GM18502 (cell line): Measurements from ENCODE around the gene FGF12.

ENCODE experiments used
- ATAC-seq: cut with Tn5 transposase; IDR thresholded peaks from one replicate; pipeline ENCODE4 v1.9.1; 2021; ENCODE audit warnings: mild to moderate bottlenecking; ENCODE audit not compliant: unreplicated experiment, poor library complexity

The FGF12 gene

DNA sequence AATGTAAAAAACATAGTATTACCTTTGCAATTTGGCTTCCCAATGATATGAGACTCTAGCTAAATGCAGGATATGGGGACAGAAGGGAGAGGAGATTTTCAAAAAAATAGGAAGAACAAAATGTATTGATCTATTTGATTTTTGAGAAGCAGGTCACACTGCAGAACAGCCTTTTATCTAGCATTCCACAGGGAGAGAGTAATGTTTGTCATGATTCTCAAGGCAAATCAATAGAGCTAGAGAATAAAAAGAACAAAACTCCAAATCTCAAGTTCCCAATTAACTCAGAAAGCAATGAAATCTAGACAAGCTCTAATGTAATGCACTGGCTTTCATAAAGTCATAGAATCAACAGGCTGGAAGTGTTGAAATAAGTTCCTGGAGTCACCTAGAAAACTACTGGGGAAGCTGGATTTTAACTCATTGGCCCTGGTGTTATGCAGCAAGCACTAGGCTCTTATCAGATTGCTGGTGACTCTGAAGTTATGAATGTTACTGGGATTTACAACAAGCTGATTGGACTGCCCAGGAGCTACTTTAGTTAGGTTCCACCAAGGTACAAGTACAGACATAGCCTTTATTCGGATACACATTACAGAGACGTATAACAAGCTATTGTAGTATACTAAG lies 442.8 kb downstream of the FGF12 start:
- ATAC-seq = no peak

- ATAC-seq = no peak
Measured at GRCh38 chr3:192281207-192281880, 446.0 kb downstream of the FGF12 start.

GRCh38 chr3:192279664-192280063 lies 447.7 kb downstream of the FGF12 start:
- no peak for ATAC-seq

- no peak for ATAC-seq
Measured at GRCh38 chr3:192277477-192277876, 449.9 kb downstream of the FGF12 start.

- ATAC-seq = no peak
Measured at GRCh38 chr3:192275741-192276355, 451.5 kb downstream of the FGF12 start.

GRCh38 chr3:192273697-192274010 lies 453.7 kb downstream of the FGF12 start:
- ATAC-seq = no peak

GRCh38 chr3:192273001-192273696 lies 454.2 kb downstream of the FGF12 start:
- no peak for ATAC-seq

- ATAC-seq = no peak
Measured at GRCh38 chr3:192262001-192262400, 465.3 kb downstream of the FGF12 start.

DNA sequence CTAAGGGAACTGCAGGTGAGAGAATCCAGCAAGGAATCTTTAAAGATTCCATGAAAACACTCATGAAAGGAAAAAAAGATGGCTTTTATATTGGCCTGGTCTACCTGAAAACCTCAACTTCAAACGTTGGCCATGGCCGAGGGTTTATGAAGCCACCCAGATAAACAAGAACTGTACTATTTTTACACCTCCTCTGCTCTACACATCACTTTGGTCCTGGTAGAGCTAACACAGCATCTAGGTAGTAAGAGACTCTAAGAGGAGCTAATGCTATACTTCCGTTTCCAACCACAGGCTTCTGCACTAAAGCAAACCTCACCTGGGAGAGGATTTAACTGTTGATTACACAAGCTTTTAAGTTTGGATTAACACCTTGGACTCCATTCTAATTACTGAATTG lies 466.2 kb downstream of the FGF12 start:
- no peak for ATAC-seq

- no peak for ATAC-seq
Measured at GRCh38 chr3:192260116-192261010, 467.0 kb downstream of the FGF12 start.

DNA sequence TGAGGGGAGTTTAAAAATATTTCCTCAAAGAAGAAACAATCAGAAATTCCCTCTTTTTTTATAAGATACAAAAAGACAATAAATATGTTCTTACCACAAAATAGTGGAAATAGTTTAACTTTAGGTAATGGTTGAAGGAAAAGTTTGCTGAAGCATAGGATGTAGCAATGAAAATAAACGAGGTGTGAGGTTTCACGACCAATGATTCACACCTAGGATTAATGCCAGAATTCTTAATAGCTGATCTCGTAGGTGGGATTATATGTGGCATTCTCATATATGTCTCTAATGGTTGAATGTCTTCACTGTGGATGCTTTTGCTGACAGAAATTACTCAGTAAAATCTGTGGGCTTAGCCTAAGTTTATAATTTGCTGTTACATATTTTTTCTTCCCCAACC lies 467.7 kb downstream of the FGF12 start:
- ATAC-seq = no peak

GRCh38 chr3:192258721-192259120 lies 468.6 kb downstream of the FGF12 start:
- no peak for ATAC-seq

GRCh38 chr3:192255839-192256238 lies 471.5 kb downstream of the FGF12 start:
- ATAC-seq = no peak

DNA sequence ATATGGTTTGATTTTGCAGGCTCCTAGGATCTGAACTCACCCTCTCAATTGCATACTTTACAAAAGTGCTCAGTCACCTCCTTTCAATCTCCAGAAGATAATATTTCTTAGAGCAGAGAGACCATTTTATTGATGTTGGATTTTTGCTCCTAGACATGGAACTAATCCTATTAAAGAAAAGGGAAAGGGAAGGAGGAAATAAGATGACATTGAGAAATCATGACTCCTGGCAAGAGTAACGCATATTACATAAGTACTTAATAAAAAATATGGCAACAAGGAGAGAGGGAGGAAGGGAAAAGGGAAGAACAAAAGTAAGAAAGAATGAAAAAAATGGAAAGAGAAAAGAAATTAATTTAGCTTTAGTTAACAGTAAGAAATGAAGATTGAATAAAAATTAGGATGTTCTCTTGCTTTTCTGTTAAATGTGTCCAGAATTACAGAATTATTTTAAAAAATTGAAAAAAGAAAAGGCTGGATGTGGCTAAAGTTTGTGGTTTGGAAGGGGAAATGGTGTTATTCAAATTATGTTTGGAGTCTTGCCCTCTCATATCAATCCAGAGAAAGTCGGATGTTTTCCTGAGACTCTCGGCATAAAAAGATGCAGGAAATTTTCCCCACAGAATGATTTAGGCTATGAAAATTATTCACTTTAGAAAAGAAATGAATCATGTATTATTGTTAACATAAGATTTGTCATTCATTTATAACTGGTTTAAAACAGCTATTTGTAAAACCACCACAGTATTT lies 474.0 kb downstream of the FGF12 start:
- no peak for ATAC-seq

- no peak for ATAC-seq
Measured at GRCh38 chr3:192249516-192249915, 477.8 kb downstream of the FGF12 start.

GRCh38 chr3:192246847-192247559 lies 480.3 kb downstream of the FGF12 start:
- ATAC-seq = no peak

DNA sequence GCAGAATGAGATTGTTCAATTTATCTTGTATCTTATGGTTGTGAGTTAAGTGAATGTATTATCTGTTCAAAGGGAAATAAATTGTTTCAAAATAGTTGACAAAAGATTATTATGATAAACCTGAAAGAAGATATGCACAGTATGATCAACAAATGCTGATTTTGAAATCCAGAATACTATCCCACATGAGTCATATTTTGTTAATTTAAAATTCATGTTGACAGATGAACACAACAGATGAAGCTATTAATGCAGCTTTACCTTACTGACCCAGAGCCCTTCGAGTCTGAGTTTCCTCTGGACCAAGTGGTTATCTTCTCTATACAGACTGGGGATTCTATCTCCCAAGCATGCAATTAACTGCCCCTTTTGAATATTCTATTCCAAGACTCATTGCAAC lies 482.8 kb downstream of the FGF12 start:
- no peak for ATAC-seq

DNA sequence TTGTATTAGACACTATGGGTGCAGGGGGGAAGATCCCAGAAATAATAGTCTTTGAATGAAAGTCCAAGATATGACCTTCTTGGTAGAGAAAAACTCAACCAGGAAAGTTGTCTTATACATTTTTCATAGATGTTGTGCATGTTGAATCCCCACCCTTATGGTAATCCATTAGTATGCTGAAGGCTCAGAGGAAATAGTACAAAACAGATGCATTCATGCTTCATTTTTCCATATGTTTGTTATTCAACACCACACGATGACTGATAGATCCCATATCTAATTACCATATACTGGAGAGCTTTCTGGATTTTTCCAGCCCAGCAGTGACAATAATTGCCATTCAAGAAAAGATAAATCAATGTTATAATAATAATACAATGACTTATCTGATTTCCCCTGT lies 487.4 kb downstream of the FGF12 start:
- ATAC-seq = no peak

DNA sequence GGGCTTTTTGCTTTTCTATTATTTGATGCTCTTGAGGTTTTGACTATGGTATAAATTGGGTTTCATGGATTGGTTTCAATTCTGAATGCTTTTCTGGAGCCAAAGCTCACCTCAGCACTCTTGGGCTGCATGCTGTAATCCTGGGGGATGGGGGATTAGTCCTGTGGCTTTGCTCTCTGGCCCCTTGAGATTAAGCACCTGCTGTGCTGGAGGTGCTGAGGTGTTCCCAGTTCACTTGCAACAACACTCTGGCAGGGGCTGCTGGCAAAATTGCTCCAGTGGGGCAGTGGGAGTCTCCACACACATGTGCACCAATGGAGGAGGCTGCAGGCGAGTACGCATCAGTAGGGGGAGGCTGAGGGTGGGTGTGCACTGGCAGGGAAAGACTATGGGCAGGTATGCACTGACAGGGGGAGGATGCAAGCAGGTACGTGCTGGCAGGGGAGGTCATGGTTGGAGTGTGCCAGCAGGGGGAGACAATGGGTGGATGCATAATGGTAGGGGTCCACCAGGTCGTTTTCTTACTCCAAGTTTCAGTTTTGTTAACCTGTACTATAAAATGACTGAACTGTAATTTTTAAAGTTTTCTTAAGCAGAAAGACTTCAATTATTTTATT lies 489.2 kb downstream of the FGF12 start:
- no peak for ATAC-seq
